Activated CD4-positive, alpha-beta memory T cell treated with anti-CD3 and anti-CD28 coated beads for 36 hours (primary cell): ENCODE results near the gene CTBS. TPM values are rescaled to one million over a fixed set of nuclear protein-coding genes. Genes with fewer than 3 reads are reported as not detected.
A peak's percentile ranks its signal among the peaks of the same experiment; 100 is the strongest.

Experiments
- CTCF ChIA-PET: fragments of 350-600 bp; sonication (Branson Sonifier 250); formaldehyde crosslinking; loops from one replicate; lab custom pipeline; 2021; ENCODE audit warnings: antibody characterized with exemption, inconsistent platforms; lab: Charles Lee
- POLR2A ChIA-PET: fragments of 350-600 bp; sonication (Branson Sonifier 250); formaldehyde crosslinking; loops from one replicate; lab custom pipeline; 2021; ENCODE audit warnings: antibody characterized with exemption; lab: Charles Lee
- DNase-seq: peaks from one replicate; pipeline ENCODE4 v3.0.0-alpha.2; 2020
- H3K27ac Mint-ChIP-seq: one replicate; pipeline ENCODE4 v1.8.0; 2021; ENCODE audit warnings: mixed read lengths
- H3K27me3 Mint-ChIP-seq: one replicate; pipeline ENCODE4 v1.8.0; 2021; ENCODE audit warnings: mixed read lengths
- H3K36me3 Mint-ChIP-seq: one replicate; pipeline ENCODE4 v1.8.0; 2021; ENCODE audit warnings: mixed read lengths
- H3K4me1 Mint-ChIP-seq: one replicate; pipeline ENCODE4 v1.8.0; 2021; ENCODE audit warnings: low read depth, mixed read lengths
- H3K4me3 Mint-ChIP-seq: one replicate; pipeline ENCODE4 v1.8.0; 2021; ENCODE audit warnings: mild to moderate bottlenecking, mixed read lengths
- H3K9me3 Mint-ChIP-seq: one replicate; pipeline ENCODE4 v1.8.0; 2021; ENCODE audit warnings: mixed read lengths
- intact Hi-C: fragments of 100-400 bp; cut with micrococcal nuclease; formaldehyde crosslinking; loops from one replicate; pipeline ENCODE4 v1.15.1; 2023
- total RNA-seq, 2 experiments: library from RNA; stranded (reverse); gene quantifications; one replicate each; pipeline ENCODE4 v1.2.3, GENCODE V29; 2021

The CTBS gene
- total RNA-seq, 2 experiments from 2014 or later: 22.9 to 24.2 TPM

DNA sequence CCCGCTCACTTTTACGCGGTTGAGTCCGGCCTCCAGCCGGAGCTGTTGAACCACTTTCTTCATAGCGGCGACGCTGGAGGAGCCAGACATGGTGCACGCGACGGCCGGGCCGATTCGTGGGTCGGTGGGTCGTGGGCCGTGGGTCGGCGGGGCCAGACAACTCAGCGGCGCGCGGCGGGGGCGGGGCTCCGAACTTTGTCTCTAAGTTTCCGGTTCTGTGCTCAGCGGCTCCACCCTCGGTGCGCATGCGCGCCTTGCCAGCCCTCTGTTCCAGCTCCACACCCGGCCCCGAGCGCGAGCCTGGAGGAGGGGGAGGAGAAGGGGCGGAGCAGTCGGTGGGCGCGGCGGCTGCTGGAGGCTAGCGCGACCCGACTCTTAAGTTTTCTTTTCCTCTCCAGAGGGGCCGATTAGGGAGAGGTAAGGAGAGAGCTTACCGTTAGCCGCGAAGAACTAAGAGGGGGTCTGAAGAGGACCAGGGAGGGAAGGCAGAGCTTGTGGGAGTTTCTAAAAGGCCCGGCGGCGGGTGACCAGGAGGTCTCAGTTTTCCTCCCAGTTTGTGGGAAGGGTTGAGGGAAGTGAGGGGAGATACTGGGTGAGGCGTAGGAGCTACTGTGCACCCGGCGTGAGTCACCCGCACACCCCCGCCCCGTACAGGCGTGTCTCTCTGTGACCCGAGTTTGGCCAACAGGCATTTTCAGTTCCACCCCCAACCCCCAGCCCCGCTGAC is 68.1 kb downstream of the CTBS start, which contains the start of the genes GNG5 and SPATA1:
GNG5 (minus strand) TSS at position 580 of the 727 bp plus-strand sequence; CDS start at position 90, 490 bp downstream.
SPATA1 (plus strand) TSS at position 385 of the 727 bp plus-strand sequence. CDS start 9,974 bp downstream, outside the sequence.
- Mint-ChIP-seq H3K4me3 (peak within 1 kb of the TSS; percentile 95), H3K36me3 (peaks cover 17% of the 10 kb centered on the region), H3K4me1 (peaks cover 35% of the 10 kb centered on the region), H3K27me3 (no peaks in the 10 kb centered on the region), H3K9me3 (peaks cover 5% of the 10 kb centered on the region), H3K27ac (peak within 1 kb of the TSS; percentile 97)
- POLR2A ChIA-PET: interaction anchor here (0.7 to 4.3 kb wide), 10 partner anchors 14 to 362 kb away, joined by 3 to 83 read pairs (median 4); partner anchors contain the start of genes CTBS, PRKACB and RPF1
- CTCF ChIA-PET: interaction anchor here (0.8 to 4.6 kb wide), 12 partner anchors 25 to 365 kb away, joined by 3 to 51 read pairs (median 6); partner anchors contain the start of genes CTBS and PRKACB
- DNase-seq: peak; percentile 98
- intact Hi-C loops: loop anchor here (1.0 to 10.0 kb wide), 10 partner anchors 27 to 769 kb away; partner anchors contain the start of genes BCL10, CTBS, PRKACB and RPF1

DNA sequence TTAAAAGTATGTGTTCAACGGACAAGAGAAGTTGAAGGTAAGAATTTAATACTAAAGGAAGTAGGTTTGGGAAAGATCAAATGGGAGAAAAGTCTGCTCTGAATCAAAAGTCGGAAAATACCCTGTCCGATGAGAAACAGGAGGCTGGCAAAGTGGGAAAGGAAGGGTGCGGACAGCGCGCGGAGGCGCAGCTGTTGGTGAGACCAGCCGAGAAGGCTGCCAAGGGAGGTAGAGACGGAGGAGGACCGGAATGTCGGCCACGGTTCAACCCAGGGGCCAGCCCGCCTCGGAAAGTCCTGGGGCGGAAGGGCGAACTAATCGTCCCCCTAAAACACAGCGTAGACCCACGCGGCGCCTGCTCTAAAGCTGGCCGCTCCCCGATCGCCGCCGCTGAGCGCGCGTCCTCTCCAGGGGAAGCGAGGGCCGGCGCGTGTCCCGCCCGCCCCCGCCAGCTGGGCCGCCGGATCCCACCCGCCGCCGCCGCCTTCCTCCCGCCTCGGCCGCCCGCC is 68.7 kb downstream of the CTBS start:
- peak overlapping the region; percentile 97 for H3K27ac Mint-ChIP-seq
- H3K27me3 Mint-ChIP-seq: no peaks in the 10 kb centered on the region
- H3K36me3 Mint-ChIP-seq: peaks cover 19% of the 10 kb centered on the region
- CTCF ChIA-PET: interaction anchor here (1.2 to 4.6 kb wide), 9 partner anchors 25 to 361 kb away, joined by 3 to 51 read pairs (median 5); partner anchors contain the start of genes CTBS and PRKACB
- peaks cover 5% of the 10 kb centered on the region for H3K9me3 Mint-ChIP-seq
- peaks cover 41% of the 10 kb centered on the region for H3K4me1 Mint-ChIP-seq
- POLR2A ChIA-PET: interaction anchor here (0.7 to 4.3 kb wide), 8 partner anchors 21 to 361 kb away, joined by 3 to 83 read pairs (median 6); partner anchors contain the start of genes CTBS, PRKACB and RPF1
- intact Hi-C loops: loop anchor here (1.0 to 10.0 kb wide), 11 partner anchors 26 to 769 kb away; partner anchors contain the start of genes BCL10, CTBS, PRKACB and RPF1
- H3K4me3 Mint-ChIP-seq: peak overlapping the region; percentile 95
- no peak for DNase-seq

DNA sequence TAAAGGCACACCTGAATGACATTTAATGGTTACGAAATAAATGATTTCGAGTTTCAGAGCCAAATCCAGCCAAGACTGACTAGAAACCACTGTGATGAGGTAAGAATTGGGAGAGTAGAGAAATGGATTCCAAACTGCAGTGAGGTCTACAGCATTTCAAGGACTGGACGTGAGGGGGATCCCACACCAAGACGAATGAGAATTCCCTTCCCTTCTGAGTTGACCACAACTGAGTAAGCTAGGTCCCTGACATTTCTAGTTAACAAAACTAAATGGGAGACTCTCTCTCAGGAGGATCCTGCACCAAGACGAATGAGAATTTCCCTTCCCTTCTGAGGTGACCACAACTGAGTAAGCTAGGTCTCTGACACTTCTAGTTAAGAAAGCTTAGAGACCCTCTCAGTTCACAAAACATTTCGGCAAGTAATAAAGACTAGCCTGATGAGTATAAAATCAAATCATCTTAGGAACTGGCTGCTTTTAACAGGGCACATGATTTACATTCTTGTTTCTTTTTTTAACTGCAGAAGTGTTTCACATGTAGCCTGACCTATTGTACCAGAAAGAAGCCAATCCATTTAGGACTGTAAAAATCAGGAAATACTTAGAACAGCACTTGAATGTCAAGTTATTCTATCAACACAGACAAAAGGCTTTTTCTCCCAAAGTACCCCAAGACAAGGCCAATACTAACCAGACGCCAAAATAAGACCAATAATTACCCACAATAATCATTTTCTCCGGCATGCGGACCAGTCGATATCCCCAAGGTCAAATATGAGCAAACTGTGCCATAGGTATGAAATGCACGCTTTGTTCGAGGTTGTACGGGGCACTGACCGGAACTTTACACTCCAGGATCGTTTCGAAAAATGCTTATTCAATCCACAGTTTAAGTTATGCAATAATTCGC is 69.4 kb downstream of the CTBS start:
- peak overlapping the region; percentile 95 for H3K4me3 Mint-ChIP-seq
- peak; percentile 22 for DNase-seq
- H3K4me1 Mint-ChIP-seq: peaks cover 42% of the 10 kb centered on the region

DNA sequence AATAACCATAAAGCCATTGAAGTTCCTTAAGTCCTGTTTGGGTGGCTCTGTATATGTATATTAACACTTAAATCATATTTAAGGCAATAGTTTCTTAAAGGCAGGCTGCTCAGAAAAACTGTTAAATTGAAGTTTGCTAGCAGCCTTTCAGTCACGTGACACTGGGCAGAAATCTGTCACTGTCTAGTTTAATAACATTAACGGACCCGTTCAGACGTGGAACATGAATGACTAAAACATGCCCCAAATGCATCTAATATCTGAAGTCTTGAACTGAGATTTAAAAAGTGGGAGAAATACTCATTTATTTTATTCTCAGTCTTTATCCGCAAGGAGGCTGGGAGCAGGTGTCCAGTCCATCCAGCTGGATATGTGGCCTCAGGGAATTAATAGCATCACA is 71.3 kb downstream of the CTBS start:
- no peak overlapping the region for H3K4me3 Mint-ChIP-seq
- H3K36me3 Mint-ChIP-seq: peaks cover 21% of the 10 kb centered on the region
- H3K9me3 Mint-ChIP-seq: no peaks in the 10 kb centered on the region
- no peaks in the 10 kb centered on the region for H3K27me3 Mint-ChIP-seq
- H3K4me1 Mint-ChIP-seq: peaks cover 46% of the 10 kb centered on the region
- no peak overlapping the region for H3K27ac Mint-ChIP-seq
- ChIA-PET CTCF (interaction anchor here (1.4 to 1.5 kb wide), 2 partner anchors 23 to 65 kb away, joined by 4 to 8 read pairs; no protein-coding TSS in a partner anchor), POLR2A (interaction anchor here (1.6 to 4.3 kb wide), 2 partner anchors 8 to 71 kb away, joined by 4 to 83 read pairs; partner anchors contain the start of gene CTBS)
- intact Hi-C loops: loop anchor here (10.0 kb wide), 3 partner anchors 352 to 772 kb away; partner anchors contain the start of gene BCL10
- no peak for DNase-seq

More for the DNA sequence above, 69.4 kb downstream of the CTBS start:
- intact Hi-C loops: loop anchor here (2.0 to 10.0 kb wide), 4 partner anchors 350 to 770 kb away; partner anchors contain the start of genes BCL10 and SYDE2
- H3K27ac Mint-ChIP-seq: peak overlapping the region; percentile 97
- H3K36me3 Mint-ChIP-seq: peaks cover 23% of the 10 kb centered on the region
- peaks cover 5% of the 10 kb centered on the region for H3K9me3 Mint-ChIP-seq
- CTCF ChIA-PET: interaction anchor here (1.0 to 4.6 kb wide), 7 partner anchors 12 to 361 kb away, joined by 3 to 51 read pairs (median 4); partner anchors contain the start of genes CTBS and PRKACB
- no peaks in the 10 kb centered on the region for H3K27me3 Mint-ChIP-seq
- POLR2A ChIA-PET: interaction anchor here (0.7 to 4.3 kb wide), 8 partner anchors 24 to 184 kb away, joined by 3 to 83 read pairs (median 6); partner anchors contain the start of gene CTBS

Other genes with a start within 250 kb of the CTBS start
- not detected for gene DNASE2B, start 176.0 kb downstream of the CTBS start, total RNA-seq
- 10 to 100 TPM; 55.0 to 56.5 TPM for gene RPF1, start 95.2 kb downstream of the CTBS start, total RNA-seq
- gene SPATA1, start 68.1 kb downstream of the CTBS start, total RNA-seq: 1 to 10 TPM; 3.2 to 3.8 TPM
- gene GNG5, start 67.9 kb downstream of the CTBS start, total RNA-seq: 100 to 1,000 TPM; 139 to 143 TPM
- gene SSX2IP, start 116.0 kb upstream of the CTBS start, total RNA-seq: 10 to 100 TPM; 10.9 to 11.6 TPM